Measurements from ENCODE around the gene VCP. TPM values are rescaled to one million over a fixed set of nuclear protein-coding genes. Genes with fewer than 3 reads are reported as not detected.
A peak's percentile ranks its signal among the peaks of the same experiment; 100 is the strongest.

The VCP gene
- total and polyA plus RNA-seq, 9 of the 15 experiments (the other 6 are each of a cell fraction or from before 2014, with no cell fraction given), result 7.1 to 257 (median 199) TPM

DNA sequence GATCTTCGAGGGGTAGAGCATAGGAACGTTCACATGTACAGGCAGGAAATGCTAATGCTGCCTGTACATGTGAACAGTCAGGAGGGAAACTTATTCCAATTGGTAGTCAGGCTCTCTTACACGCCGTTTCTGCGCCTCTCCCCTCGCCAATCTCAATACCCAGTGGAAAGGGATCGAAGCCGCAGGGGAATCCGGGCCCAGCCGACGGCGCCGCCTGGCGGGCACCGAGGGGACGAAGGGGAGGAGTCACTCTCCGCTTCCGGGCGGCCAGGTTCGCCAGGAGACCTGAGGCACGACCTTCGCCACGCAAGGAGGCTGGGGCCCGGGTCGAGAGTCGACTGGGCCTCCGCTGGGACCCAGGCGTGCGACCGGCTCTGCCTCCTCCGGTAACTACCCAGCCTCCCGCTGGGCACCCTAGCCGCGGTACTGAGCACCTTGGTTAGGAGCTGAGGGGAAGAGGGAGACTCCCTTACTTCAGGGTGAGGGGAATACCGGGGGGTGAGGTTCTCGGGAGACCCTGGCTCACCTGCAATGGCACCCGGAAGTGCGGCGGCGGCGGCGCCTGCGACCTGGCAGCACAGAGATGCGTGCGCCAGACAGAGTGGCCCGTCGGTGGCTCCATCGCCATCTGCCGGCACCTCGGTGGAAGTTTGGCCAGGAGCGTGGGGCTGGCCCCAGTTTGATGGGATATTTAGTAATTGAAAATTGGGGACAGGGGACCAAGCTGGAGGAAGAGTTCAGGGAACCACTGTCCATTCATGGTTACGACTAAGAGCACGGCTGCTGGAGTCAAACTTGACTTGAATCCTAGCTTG lies 23.8 kb upstream of the VCP start, which contains the start of gene PIGO (continued):
- TF ChIP-seq, protein P1, sequence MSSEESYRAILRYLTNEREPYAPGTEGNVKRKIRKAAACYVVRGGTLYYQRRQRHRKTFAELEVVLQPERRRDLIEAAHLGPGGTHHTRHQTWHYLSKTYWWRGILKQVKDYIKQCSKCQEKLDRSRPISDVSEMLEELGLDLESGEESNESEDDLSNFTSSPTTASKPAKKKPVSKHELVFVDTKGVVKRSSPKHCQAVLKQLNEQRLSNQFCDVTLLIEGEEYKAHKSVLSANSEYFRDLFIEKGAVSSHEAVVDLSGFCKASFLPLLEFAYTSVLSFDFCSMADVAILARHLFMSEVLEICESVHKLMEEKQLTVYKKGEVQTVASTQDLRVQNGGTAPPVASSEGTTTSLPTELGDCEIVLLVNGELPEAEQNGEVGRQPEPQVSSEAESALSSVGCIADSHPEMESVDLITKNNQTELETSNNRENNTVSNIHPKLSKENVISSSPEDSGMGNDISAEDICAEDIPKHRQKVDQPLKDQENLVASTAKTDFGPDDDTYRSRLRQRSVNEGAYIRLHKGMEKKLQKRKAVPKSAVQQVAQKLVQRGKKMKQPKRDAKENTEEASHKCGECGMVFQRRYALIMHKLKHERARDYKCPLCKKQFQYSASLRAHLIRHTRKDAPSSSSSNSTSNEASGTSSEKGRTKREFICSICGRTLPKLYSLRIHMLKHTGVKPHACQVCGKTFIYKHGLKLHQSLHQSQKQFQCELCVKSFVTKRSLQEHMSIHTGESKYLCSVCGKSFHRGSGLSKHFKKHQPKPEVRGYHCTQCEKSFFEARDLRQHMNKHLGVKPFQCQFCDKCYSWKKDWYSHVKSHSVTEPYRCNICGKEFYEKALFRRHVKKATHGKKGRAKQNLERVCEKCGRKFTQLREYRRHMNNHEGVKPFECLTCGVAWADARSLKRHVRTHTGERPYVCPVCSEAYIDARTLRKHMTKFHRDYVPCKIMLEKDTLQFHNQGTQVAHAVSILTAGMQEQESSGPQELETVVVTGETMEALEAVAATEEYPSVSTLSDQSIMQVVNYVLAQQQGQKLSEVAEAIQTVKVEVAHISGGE (CRISPR knock-in tag; IDR thresholded peaks at IDR 0.05), result peak in 2 of 3 experiments; percentile 75 to 92; a peak in 4 of 6 replicates
- TF ChIP-seq NCOA6 (IDR thresholded peaks at IDR 0.05), result peak; percentile 13; the same call in 1 of the 2 replicates
- TF ChIP-seq, protein P2, sequence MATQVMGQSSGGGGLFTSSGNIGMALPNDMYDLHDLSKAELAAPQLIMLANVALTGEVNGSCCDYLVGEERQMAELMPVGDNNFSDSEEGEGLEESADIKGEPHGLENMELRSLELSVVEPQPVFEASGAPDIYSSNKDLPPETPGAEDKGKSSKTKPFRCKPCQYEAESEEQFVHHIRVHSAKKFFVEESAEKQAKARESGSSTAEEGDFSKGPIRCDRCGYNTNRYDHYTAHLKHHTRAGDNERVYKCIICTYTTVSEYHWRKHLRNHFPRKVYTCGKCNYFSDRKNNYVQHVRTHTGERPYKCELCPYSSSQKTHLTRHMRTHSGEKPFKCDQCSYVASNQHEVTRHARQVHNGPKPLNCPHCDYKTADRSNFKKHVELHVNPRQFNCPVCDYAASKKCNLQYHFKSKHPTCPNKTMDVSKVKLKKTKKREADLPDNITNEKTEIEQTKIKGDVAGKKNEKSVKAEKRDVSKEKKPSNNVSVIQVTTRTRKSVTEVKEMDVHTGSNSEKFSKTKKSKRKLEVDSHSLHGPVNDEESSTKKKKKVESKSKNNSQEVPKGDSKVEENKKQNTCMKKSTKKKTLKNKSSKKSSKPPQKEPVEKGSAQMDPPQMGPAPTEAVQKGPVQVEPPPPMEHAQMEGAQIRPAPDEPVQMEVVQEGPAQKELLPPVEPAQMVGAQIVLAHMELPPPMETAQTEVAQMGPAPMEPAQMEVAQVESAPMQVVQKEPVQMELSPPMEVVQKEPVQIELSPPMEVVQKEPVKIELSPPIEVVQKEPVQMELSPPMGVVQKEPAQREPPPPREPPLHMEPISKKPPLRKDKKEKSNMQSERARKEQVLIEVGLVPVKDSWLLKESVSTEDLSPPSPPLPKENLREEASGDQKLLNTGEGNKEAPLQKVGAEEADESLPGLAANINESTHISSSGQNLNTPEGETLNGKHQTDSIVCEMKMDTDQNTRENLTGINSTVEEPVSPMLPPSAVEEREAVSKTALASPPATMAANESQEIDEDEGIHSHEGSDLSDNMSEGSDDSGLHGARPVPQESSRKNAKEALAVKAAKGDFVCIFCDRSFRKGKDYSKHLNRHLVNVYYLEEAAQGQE (IDR thresholded peaks at IDR 0.05; ENCODE audit: borderline replicate concordance), result peak; percentile 58
- TF ChIP-seq, protein P2 (CRISPR knock-in tag; IDR thresholded peaks at IDR 0.05; ENCODE audit: low read depth), result peak; percentile 55; the same call in 1 of the 2 replicates
- TF ChIP-seq ZNF311 (CRISPR knock-in tag; IDR thresholded peaks at IDR 0.05), result no peak
- TF ChIP-seq, protein P3, sequence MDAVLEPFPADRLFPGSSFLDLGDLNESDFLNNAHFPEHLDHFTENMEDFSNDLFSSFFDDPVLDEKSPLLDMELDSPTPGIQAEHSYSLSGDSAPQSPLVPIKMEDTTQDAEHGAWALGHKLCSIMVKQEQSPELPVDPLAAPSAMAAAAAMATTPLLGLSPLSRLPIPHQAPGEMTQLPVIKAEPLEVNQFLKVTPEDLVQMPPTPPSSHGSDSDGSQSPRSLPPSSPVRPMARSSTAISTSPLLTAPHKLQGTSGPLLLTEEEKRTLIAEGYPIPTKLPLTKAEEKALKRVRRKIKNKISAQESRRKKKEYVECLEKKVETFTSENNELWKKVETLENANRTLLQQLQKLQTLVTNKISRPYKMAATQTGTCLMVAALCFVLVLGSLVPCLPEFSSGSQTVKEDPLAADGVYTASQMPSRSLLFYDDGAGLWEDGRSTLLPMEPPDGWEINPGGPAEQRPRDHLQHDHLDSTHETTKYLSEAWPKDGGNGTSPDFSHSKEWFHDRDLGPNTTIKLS (IDR thresholded peaks at IDR 0.05; ENCODE audit: borderline replicate concordance, low read depth), result peak; percentile 86
- 0 out of 2 replicates have a peak, but pooled peaks have one; percentile 28 for TF ChIP-seq ZBTB17 (CRISPR knock-in tag; IDR thresholded peaks at IDR 0.05)
- TF ChIP-seq SMARCA4 (IDR thresholded peaks at IDR 0.05), result no peak
- TF ChIP-seq DDX20 (tag; IDR thresholded peaks at IDR 0.05; ENCODE audit: low read depth), result no peak
- TF ChIP-seq ZNF436 (CRISPR knock-in tag; IDR thresholded peaks at IDR 0.05), result no peak
- TF ChIP-seq HNRNPK (IDR thresholded peaks at IDR 0.05; ENCODE audit: low read depth, low read length, poor library complexity, severe bottlenecking), result no peak
- no peak for TF ChIP-seq DNMT1 (IDR thresholded peaks at IDR 0.05)
- no peak for TF ChIP-seq SREBF2 (CRISPR knock-in tag; IDR thresholded peaks at IDR 0.05)
- peak in 1 of 2 experiments; percentile 15; a peak in 1 of 4 replicates for TF ChIP-seq FOXK2 (conservative IDR thresholded peaks at IDR 0.05 in 1 of 2, IDR thresholded peaks at IDR 0.05 in 1 of 2; ENCODE audit: low read depth in 2 of 2)

All from K562 (cell line).